ENCODE measurements around the gene NKD2. TPM values are rescaled to one million over a fixed set of nuclear protein-coding genes. Genes with fewer than 3 reads are reported as not detected.

Gene NKD2
- total and polyA plus RNA-seq, 3 donors from 2014 or later: 16.5 to 42.1 (median 31.6) TPM

- Histone ChIP-seq H3K9me3 (no peaks in the 10 kb centered on the region), H3K4me3 (no peak overlapping the region), H3K36me3 (ENCODE audit: low read depth, missing control alignments) (no peaks in the 10 kb centered on the region), H3K27me3 (no peaks in the 10 kb centered on the region), H3K27ac (no peak overlapping the region), H3K4me1 (no peaks in the 10 kb centered on the region)
- 93 to 96% methylated on average over 11 to 43 of the region's 43 CpGs for WGBS, 2 donors
- no peak for TF ChIP-seq POLR2A (IDR thresholded peaks at IDR 0.05)
- no peak for DNase-seq
- intact Hi-C loops (cut with DNase I; ENCODE audit: low total_unique reads): no loop called here
These were observed 29.2 kb downstream of the NKD2 start for GRCh38 chr5:1037671-1038416.

GRCh38 chr5:1038417-1039209, 30.0 kb downstream of the NKD2 start:
- no peaks in the 10 kb centered on the region for H3K9me3 ChIP-seq
- no peaks in the 10 kb centered on the region for H3K36me3 ChIP-seq (ENCODE audit: low read depth, missing control alignments)
- intact Hi-C loops (cut with DNase I; ENCODE audit: low total_unique reads): no loop called here
- no peak overlapping the region for H3K4me3 ChIP-seq
- DNase-seq: no peak
- WGBS, 2 donors: 91 to 93% methylated on average over 23 to 27 of the region's 28 CpGs
- H3K4me1 ChIP-seq: no peaks in the 10 kb centered on the region
- no peaks in the 10 kb centered on the region for H3K27me3 ChIP-seq
- H3K27ac ChIP-seq: no peak overlapping the region
- TF ChIP-seq CTCF (IDR thresholded peaks at IDR 0.05) (no peak), POLR2A (IDR thresholded peaks at IDR 0.05) (no peak)

GRCh38 chr5:1039210-1039548, 30.6 kb downstream of the NKD2 start:
- Histone ChIP-seq H3K36me3 (ENCODE audit: low read depth, missing control alignments) (no peaks in the 10 kb centered on the region), H3K4me3 (no peak overlapping the region), H3K27ac (no peak overlapping the region), H3K4me1 (no peaks in the 10 kb centered on the region), H3K9me3 (no peaks in the 10 kb centered on the region), H3K27me3 (no peaks in the 10 kb centered on the region)
- TF ChIP-seq POLR2A (IDR thresholded peaks at IDR 0.05): no peak
- TF ChIP-seq CTCF (IDR thresholded peaks at IDR 0.05): no peak
- intact Hi-C loops (cut with DNase I; ENCODE audit: low total_unique reads): no loop called here
- no peak for DNase-seq
- WGBS, 2 donors: 86 to 92% methylated on average over 16 of the region's 16 CpGs

GRCh38 chr5:1039706-1040260, 31.2 kb downstream of the NKD2 start:
- intact Hi-C loops (cut with DNase I; ENCODE audit: low total_unique reads): no loop called here
- no peaks in the 10 kb centered on the region for H3K4me1 ChIP-seq

More at GRCh38 chr5:1039706-1040260, 31.2 kb downstream of the NKD2 start:
- Histone ChIP-seq H3K9me3 (no peaks in the 10 kb centered on the region), H3K27ac (no peak overlapping the region), H3K27me3 (no peaks in the 10 kb centered on the region), H3K4me3 (no peak overlapping the region), H3K36me3 (ENCODE audit: low read depth, missing control alignments) (no peaks in the 10 kb centered on the region)
- WGBS, 2 donors: 88 to 95% methylated on average over 15 to 18 of the region's 18 CpGs
- DNase-seq: no peak
- TF ChIP-seq POLR2A (IDR thresholded peaks at IDR 0.05): no peak
- TF ChIP-seq CTCF (IDR thresholded peaks at IDR 0.05): no peak

Measured in testis (tissue), 3 donors.